ENCODE measurements around the gene SEC23IP. TPM values are rescaled to one million over a fixed set of nuclear protein-coding genes. Genes with fewer than 3 reads are reported as not detected.
"Not testable (repeated sequence)": the region's sequence is repeated elsewhere in the genome, so short reads cannot be mapped to it uniquely, and the experiment has no call there.

SEC23IP gene
- total RNA-seq, 1 experiment from 2014 or later: 32.0 TPM

- Histone ChIP-seq H3K4me2 (ENCODE audit: low read depth, low read length, poor library complexity, severe bottlenecking) (peak overlapping the region; percentile 47), H3K4me1 (ENCODE audit: low read length) (peaks cover 49% of the 10 kb centered on the region), H3K27ac (ENCODE audit: low read length) (peak overlapping the region; percentile 71), H3K9me3 (ENCODE audit: low read length) (no peaks in the 10 kb centered on the region), H4K20me1 (ENCODE audit: insufficient read depth, low read depth, low read length) (peaks cover 10% of the 10 kb centered on the region; the same call in 1 of the 2 replicates), H3K4me3 (ENCODE audit: low read length) (no peak overlapping the region), H2AFZ (ENCODE audit: low read length) (no peak overlapping the region), H3K27me3 (ENCODE audit: low read length) (no peaks in the 10 kb centered on the region), H3K79me2 (ENCODE audit: low read length) (peaks cover 90% of the 10 kb centered on the region), H3K36me3 (ENCODE audit: insufficient read depth, low read length) (peaks cover 32% of the 10 kb centered on the region; the same call in 1 of the 2 replicates), H3K9ac (ENCODE audit: low read length) (peak overlapping the region; percentile 2; the same call in 1 of the 2 replicates), H3K9me2 (replicated peaks; ENCODE audit: insufficient read depth, low read length) (no peaks in the 10 kb centered on the region)
- DNase-seq: peak; percentile 82
These were observed 32.9 kb upstream of the SEC23IP start for GRCh38 chr10:119859420-119860258.

- Histone ChIP-seq H3K9me3 (ENCODE audit: low read length) (no peaks in the 10 kb centered on the region), H3K27ac (ENCODE audit: low read length) (peak overlapping the region; percentile 71), H3K4me2 (ENCODE audit: low read depth, low read length, poor library complexity, severe bottlenecking) (peak overlapping the region; percentile 47), H4K20me1 (ENCODE audit: insufficient read depth, low read depth, low read length) (peaks cover 10% of the 10 kb centered on the region; the same call in 1 of the 2 replicates), H3K4me1 (ENCODE audit: low read length) (peaks cover 49% of the 10 kb centered on the region), H3K9ac (ENCODE audit: low read length) (peak overlapping the region; percentile 8; the same call in 1 of the 2 replicates), H3K79me2 (ENCODE audit: low read length) (peaks cover 94% of the 10 kb centered on the region), H3K9me2 (replicated peaks; ENCODE audit: insufficient read depth, low read length) (no peaks in the 10 kb centered on the region), H3K4me3 (ENCODE audit: low read length) (no peak overlapping the region; the same call in 1 of the 2 replicates), H3K27me3 (ENCODE audit: low read length) (no peaks in the 10 kb centered on the region), H2AFZ (ENCODE audit: low read length) (no peak overlapping the region), H3K36me3 (ENCODE audit: insufficient read depth, low read length) (peaks cover 33% of the 10 kb centered on the region; the same call in 1 of the 2 replicates)
- DNase-seq: peak; percentile 65
These were observed 31.5 kb upstream of the SEC23IP start for GRCh38 chr10:119860866-119861607.

DNA sequence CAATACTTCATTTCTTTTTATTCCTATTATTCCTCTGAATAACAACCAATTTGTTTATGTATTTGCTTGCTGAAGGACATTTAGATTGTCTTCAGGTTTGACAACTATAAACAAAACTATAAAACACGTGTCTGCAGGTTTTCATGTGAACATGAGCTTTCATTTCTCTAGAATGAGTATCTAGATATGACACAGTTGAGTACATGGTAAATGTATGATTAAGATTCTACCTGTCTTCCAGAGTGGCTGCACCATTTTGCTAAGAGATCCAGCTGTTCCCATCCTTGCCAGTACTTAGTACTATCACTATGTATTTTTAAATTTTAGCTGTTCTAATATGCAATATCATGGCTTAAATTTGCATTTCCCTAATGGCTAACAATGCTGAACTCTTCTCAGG lies 30.0 kb upstream of the SEC23IP start:
- peaks cover 49% of the 10 kb centered on the region for H3K4me1 ChIP-seq (ENCODE audit: low read length)
- H3K4me3 ChIP-seq (ENCODE audit: low read length): no peak overlapping the region
- H3K79me2 ChIP-seq (ENCODE audit: low read length): peaks cover 100% of the 10 kb centered on the region
- H3K36me3 ChIP-seq (ENCODE audit: insufficient read depth, low read length): peaks cover 27% of the 10 kb centered on the region; the same call in 1 of the 2 replicates
- no peak for DNase-seq
- H3K27me3 ChIP-seq (ENCODE audit: low read length): no peaks in the 10 kb centered on the region
- H3K27ac ChIP-seq (ENCODE audit: low read length): peak overlapping the region; percentile 39
- H2AFZ ChIP-seq (ENCODE audit: low read length): no peak overlapping the region
- no peaks in the 10 kb centered on the region for H3K9me2 ChIP-seq (replicated peaks; ENCODE audit: insufficient read depth, low read length)
- H3K9ac ChIP-seq (ENCODE audit: low read length): no peak overlapping the region
- no peaks in the 10 kb centered on the region for H3K9me3 ChIP-seq (ENCODE audit: low read length)
- peak overlapping the region; percentile 7 for H3K4me2 ChIP-seq (ENCODE audit: low read depth, low read length, poor library complexity, severe bottlenecking)
- peaks cover 10% of the 10 kb centered on the region; the same call in 1 of the 2 replicates for H4K20me1 ChIP-seq (ENCODE audit: insufficient read depth, low read depth, low read length)

DNA sequence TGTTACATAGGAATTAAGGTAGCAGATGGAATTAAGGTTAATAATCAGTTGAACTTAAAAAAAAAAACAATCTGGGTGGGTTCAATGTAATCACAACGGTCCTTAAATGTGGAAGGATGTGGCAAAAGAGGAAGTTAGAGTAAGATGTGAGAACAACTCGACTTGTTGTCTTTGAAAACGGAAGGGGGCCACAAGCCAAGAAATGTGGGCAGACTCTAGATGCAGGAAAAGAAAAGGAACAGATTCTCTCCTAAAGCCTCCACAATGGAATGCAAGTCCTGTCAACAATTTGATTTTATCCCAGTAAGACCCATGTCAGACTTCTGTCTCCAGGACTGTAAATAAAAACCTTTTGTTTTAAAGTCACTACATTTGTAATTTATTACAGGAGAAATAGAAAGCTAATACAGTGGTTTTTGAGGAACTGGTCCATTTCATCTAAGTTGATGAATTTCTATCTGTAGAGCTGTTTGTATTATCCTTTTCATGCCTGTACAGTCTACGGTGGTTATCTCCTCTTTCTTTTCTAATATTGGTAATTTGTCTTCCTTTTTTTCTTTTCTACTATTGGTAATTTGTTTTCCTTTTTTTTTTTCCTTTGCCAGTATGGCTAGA lies 28.5 kb upstream of the SEC23IP start:
- no peak for DNase-seq
- Histone ChIP-seq H3K4me2 (ENCODE audit: low read depth, low read length, poor library complexity, severe bottlenecking) (no peak overlapping the region), H3K9ac (ENCODE audit: low read length) (no peak overlapping the region), H3K27ac (ENCODE audit: low read length) (no peak overlapping the region), H3K9me3 (ENCODE audit: low read length) (no peaks in the 10 kb centered on the region), H4K20me1 (ENCODE audit: insufficient read depth, low read depth, low read length) (peaks cover 7% of the 10 kb centered on the region; the same call in 1 of the 2 replicates), H3K79me2 (ENCODE audit: low read length) (peaks cover 100% of the 10 kb centered on the region), H3K4me1 (ENCODE audit: low read length) (peaks cover 46% of the 10 kb centered on the region), H3K36me3 (ENCODE audit: insufficient read depth, low read length) (peaks cover 17% of the 10 kb centered on the region; the same call in 1 of the 2 replicates), H2AFZ (ENCODE audit: low read length) (no peak overlapping the region), H3K9me2 (replicated peaks; ENCODE audit: insufficient read depth, low read length) (no peaks in the 10 kb centered on the region), H3K27me3 (ENCODE audit: low read length) (no peaks in the 10 kb centered on the region), H3K4me3 (ENCODE audit: low read length) (no peak overlapping the region)

- Histone ChIP-seq H3K9ac (ENCODE audit: low read length) (no peak overlapping the region), H3K27ac (ENCODE audit: low read length) (no peak overlapping the region), H2AFZ (ENCODE audit: low read length) (no peak overlapping the region), H3K27me3 (ENCODE audit: low read length) (no peaks in the 10 kb centered on the region), H3K4me2 (ENCODE audit: low read depth, low read length, poor library complexity, severe bottlenecking) (no peak overlapping the region), H3K4me1 (ENCODE audit: low read length) (peaks cover 41% of the 10 kb centered on the region), H3K4me3 (ENCODE audit: low read length) (no peak overlapping the region), H3K36me3 (ENCODE audit: insufficient read depth, low read length) (peaks cover 15% of the 10 kb centered on the region; the same call in 1 of the 2 replicates), H3K79me2 (ENCODE audit: low read length) (peaks cover 100% of the 10 kb centered on the region), H3K9me3 (ENCODE audit: low read length) (no peaks in the 10 kb centered on the region), H4K20me1 (ENCODE audit: insufficient read depth, low read depth, low read length) (peaks cover 3% of the 10 kb centered on the region; the same call in 1 of the 2 replicates), H3K9me2 (replicated peaks; ENCODE audit: insufficient read depth, low read length) (no peaks in the 10 kb centered on the region)
- DNase-seq: no peak
These were observed 26.8 kb upstream of the SEC23IP start for GRCh38 chr10:119865699-119866240.

DNA sequence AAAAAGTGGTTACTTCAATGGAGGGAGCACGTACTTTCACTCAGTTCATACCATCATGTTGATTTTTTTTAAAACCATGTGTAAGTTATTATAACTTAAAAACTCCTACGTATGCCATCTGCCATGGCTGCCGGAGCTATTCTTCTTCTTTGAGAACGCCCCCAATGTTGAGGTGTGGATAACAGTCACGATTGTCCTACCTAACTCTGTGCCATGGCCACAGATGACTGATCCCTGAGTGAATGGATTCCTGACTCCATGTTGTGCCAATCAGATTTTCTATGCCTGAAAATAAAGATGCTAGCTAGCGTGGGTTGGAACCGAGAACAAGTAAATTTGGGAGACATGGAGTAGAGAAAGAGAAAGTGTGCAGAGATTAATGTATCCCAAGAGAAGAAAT lies 25.2 kb upstream of the SEC23IP start:
- no peak overlapping the region for H3K4me3 ChIP-seq (ENCODE audit: low read length)
- no peak overlapping the region for H3K27ac ChIP-seq (ENCODE audit: low read length)
- no peaks in the 10 kb centered on the region for H3K27me3 ChIP-seq (ENCODE audit: low read length)
- H2AFZ ChIP-seq (ENCODE audit: low read length): no peak overlapping the region
- peaks cover 6% of the 10 kb centered on the region; the same call in 1 of the 2 replicates for H4K20me1 ChIP-seq (ENCODE audit: insufficient read depth, low read depth, low read length)
- peaks cover 31% of the 10 kb centered on the region for H3K4me1 ChIP-seq (ENCODE audit: low read length)
- no peak for DNase-seq
- H3K4me2 ChIP-seq (ENCODE audit: low read depth, low read length, poor library complexity, severe bottlenecking): no peak overlapping the region
- peaks cover 15% of the 10 kb centered on the region; the same call in 1 of the 2 replicates for H3K36me3 ChIP-seq (ENCODE audit: insufficient read depth, low read length)
- no peaks in the 10 kb centered on the region for H3K9me2 ChIP-seq (replicated peaks; ENCODE audit: insufficient read depth, low read length)
- H3K9ac ChIP-seq (ENCODE audit: low read length): no peak overlapping the region
- no peaks in the 10 kb centered on the region for H3K9me3 ChIP-seq (ENCODE audit: low read length)
- H3K79me2 ChIP-seq (ENCODE audit: low read length): peaks cover 99% of the 10 kb centered on the region

GRCh38 chr10:119869398-119869797 lies 23.1 kb upstream of the SEC23IP start:
- H4K20me1 ChIP-seq (ENCODE audit: insufficient read depth, low read depth, low read length); DNase-seq; H3K27me3 ChIP-seq (ENCODE audit: low read length); H3K9ac ChIP-seq (ENCODE audit: low read length); H3K9me2 ChIP-seq (replicated peaks; ENCODE audit: insufficient read depth, low read length); H2AFZ ChIP-seq (ENCODE audit: low read length); H3K27ac ChIP-seq (ENCODE audit: low read length); H3K4me3 ChIP-seq (ENCODE audit: low read length); H3K9me3 ChIP-seq (ENCODE audit: low read length): not testable (repeated sequence)
- peak overlapping the region; percentile 87 for H3K4me2 ChIP-seq (ENCODE audit: low read depth, low read length, poor library complexity, severe bottlenecking)
- peaks cover 30% of the 10 kb centered on the region for H3K4me1 ChIP-seq (ENCODE audit: low read length)
- peaks cover 15% of the 10 kb centered on the region; the same call in 1 of the 2 replicates for H3K36me3 ChIP-seq (ENCODE audit: insufficient read depth, low read length)
- H3K79me2 ChIP-seq (ENCODE audit: low read length): peaks cover 78% of the 10 kb centered on the region

Measured in Karpas-422 (cell line).